ENCODE results near the gene UGT1A6.

UGT1A6 gene

DNA sequence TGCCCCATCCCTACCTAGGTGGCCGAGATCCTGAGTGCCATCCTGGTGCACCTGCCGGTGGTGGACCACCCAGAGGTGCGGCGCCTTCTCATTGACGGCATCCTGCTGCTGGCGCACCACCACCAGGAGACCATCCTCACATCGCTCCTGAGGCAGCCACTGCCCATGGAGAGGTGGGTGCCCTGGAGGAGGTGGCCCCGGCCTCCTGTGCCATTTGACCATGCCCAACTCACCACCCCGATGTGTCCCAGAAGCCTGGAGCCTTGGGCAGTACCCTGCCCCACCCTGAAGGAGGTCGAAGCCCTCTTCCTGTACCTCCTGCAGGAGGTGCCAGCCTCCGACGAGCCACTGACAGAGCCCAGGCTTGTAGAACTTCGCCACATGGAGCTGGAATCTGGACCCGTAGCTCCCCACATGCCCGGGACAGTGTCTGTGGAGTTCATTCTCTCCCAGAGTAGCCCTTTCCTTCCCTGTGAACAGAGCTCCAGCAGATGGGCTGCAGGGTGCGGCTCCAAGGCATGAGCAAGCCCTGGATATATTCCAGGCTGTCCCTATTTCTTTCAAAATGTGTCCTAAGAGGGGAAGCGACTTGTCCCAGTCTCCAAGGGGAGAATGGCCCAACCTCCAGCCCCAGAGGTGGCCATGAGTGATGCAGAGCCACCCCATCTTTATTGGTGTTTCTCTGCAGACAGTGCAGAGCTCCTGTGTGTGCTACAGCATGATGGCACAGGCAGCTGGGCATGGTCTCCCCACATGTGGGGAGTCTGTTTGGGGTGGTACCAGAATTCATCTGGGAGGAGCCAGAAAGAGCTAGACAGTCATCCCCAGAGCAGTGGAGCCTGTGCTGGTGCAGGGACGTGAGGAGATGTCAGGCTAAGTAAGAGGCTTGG is 127.4 kb downstream of the UGT1A6 start:
- no peak for DNase-seq (ENCODE audit: low read depth)

DNA sequence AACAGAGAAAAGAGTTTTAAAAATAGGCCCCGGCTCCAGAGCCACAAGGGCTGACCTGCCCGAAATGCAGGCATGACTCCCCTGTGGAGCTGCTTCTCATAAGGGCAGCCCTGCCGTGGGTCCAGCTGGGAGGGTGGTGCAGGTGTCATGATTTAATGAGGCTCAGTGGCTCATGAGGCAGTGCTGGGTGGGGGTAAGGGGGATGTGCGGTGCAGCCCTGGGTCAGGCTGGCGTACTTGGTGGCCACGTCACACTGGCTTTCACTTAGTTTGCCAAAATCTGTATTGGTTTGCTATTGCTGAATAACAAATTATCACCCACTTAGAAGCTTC is 128.1 kb downstream of the UGT1A6 start:
- DNase-seq (ENCODE audit: low read depth), result no peak

DNA sequence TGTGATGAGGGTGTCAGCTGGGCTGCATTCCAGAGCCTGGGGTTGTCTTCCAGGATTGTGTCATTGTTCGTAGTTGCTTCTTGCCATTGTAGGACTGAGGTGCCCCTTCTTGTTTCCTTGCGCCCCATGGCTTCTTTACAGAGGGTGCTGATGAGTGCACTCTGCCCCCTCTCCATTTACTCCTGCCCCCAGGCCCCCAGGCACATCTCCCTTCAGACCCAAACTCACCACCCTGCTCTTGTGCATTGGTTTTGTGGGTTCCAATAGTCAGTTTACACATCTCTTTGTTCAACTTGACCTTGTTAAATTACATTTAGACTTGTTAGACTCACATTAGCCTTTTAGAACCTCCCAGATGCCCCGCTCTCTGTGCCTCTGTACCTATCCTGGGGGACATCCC is 128.5 kb downstream of the UGT1A6 start:
- no peak for DNase-seq (ENCODE audit: low read depth)

DNA sequence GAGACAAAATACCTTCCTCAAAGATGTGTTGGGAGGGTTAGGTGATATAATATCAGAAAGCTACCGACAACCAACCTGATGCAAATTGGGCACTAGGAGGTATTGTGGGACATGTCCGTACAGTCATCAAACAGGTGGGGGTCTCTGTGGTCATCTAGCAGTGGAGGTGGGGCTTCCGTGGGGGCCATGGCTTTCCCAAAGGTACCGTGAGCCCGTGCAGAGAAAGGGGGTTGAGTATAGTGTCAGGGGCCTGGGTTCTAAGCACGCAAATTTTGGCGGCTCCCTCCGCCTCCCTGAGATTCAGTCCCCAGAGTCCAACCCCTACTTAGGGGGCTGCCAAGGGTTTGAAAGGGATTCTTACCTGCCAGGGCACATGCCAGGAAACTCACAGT is 129.0 kb downstream of the UGT1A6 start:
- DNase-seq (ENCODE audit: low read depth), result no peak

DNA sequence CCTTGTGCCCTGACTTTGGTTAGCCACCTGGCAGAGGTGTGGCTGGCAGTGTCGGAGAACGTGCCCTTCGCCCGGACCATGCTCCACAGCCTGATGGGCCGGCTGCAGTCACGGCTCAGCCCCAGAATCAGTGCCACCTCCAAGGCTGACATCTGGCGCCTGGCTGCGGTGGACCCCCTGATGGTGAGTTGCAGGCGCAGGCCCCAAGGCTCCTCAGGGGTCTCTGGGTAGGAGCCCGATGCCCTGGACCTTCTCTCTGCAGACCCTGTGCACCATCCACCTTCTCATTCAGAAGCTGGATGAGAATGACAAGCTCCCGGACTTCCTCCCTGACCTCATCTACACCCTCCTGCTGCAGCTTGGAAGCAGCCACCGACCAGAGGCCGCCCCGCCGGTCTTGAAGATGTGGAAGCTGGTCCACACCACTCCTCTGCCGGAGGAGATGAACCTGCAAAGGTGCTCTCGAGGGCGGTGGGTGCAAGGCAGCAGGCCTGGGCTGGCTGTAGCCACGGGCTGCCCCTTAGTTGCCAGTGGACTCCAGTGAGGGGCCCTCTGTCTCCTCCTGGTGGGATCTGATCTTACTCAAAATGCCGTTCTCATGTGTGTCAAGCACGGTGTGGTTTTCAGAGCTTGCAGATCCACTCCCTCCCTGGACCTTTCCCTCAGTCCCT is 129.5 kb downstream of the UGT1A6 start:
- no peak for DNase-seq (ENCODE audit: low read depth)
